GM08714 (cell line): Measurements from ENCODE around the gene CA7.

Experiments used
- H3K4me3 ChIP-seq: fragments of 200-500 bp; sonication (Bioruptor generic); 2 replicates; pipeline ENCODE4 v1.5.1; 2014; ENCODE audit warnings: mild to moderate bottlenecking, low read length, inconsistent platforms
- ZNF274 ChIP-seq: IDR thresholded peaks from 2 replicates; pipeline ENCODE4 v1.6.1; 2012; ENCODE audit warnings: mild to moderate bottlenecking, low read depth, low read length

The CA7 gene

GRCh38 chr16:66844342-66845079 is at the start of gene CA7:
Gene CA7, plus strand, starts transcription at chr16:66844414. Its CDS starts 74 bp downstream, at chr16:66844488.
- no peak within 1 kb of the TSS for H3K4me3 ChIP-seq
- no peak for TF ChIP-seq ZNF274

- TF ChIP-seq ZNF274: no peak
- H3K4me3 ChIP-seq: no peak overlapping the region
Measured at GRCh38 chr16:66798161-66798560, 46.1 kb upstream of the CA7 start.

- no peak for TF ChIP-seq ZNF274
- no peak overlapping the region for H3K4me3 ChIP-seq
Measured at GRCh38 chr16:66800856-66801255, 43.4 kb upstream of the CA7 start.

GRCh38 chr16:66801320-66802105 is 42.7 kb upstream of the CA7 start, which contains the start of gene TERB1:
Gene TERB1, minus strand, starts transcription at chr16:66801584. Its CDS starts 4,786 bp downstream, at chr16:66796798.
- H3K4me3 ChIP-seq: no peak within 1 kb of the TSS
- no peak for TF ChIP-seq ZNF274

- no peak for TF ChIP-seq ZNF274
- no peak overlapping the region for H3K4me3 ChIP-seq
Measured at GRCh38 chr16:66802159-66802558, 42.1 kb upstream of the CA7 start.

GRCh38 chr16:66809765-66810164 is 34.4 kb upstream of the CA7 start:
- H3K4me3 ChIP-seq: no peak overlapping the region
- no peak for TF ChIP-seq ZNF274

GRCh38 chr16:66810391-66810790 is 33.8 kb upstream of the CA7 start:
- no peak for TF ChIP-seq ZNF274

GRCh38 chr16:66811043-66811442 is 33.2 kb upstream of the CA7 start:
- H3K4me3 ChIP-seq: no peak overlapping the region
- no peak for TF ChIP-seq ZNF274

More at GRCh38 chr16:66810391-66810790, 33.8 kb upstream of the CA7 start:
- no peak overlapping the region for H3K4me3 ChIP-seq

- H3K4me3 ChIP-seq: no peak overlapping the region
- TF ChIP-seq ZNF274: no peak
Measured at GRCh38 chr16:66814734-66815133, 29.5 kb upstream of the CA7 start.

- H3K4me3 ChIP-seq: no peak overlapping the region
- no peak for TF ChIP-seq ZNF274
Measured at GRCh38 chr16:66824006-66824405, 20.2 kb upstream of the CA7 start.

- TF ChIP-seq ZNF274: no peak
- H3K4me3 ChIP-seq: peak within 1 kb of the TSS; percentile 88
Measured at GRCh38 chr16:66830422-66831404, 13.5 kb upstream of the CA7 start, which contains the start of gene NAE1. Gene NAE1, minus strand, starts transcription at chr16:66830976. Its CDS starts 77 bp downstream, at chr16:66830899.

- no peak overlapping the region for H3K4me3 ChIP-seq
- TF ChIP-seq ZNF274: no peak
Measured at GRCh38 chr16:66832190-66832589, 12.0 kb upstream of the CA7 start.

GRCh38 chr16:66832661-66833305 is 11.4 kb upstream of the CA7 start:
- H3K4me3 ChIP-seq: no peak overlapping the region
- TF ChIP-seq ZNF274: no peak
